Hematopoietic multipotent progenitor cell (in vitro differentiated cells): ENCODE results near the gene HIVEP3. TPM values are rescaled to one million over a fixed set of nuclear protein-coding genes. Genes with fewer than 3 reads are reported as not detected.

Source experiments
- DNase-seq, 3 donors: peaks; one replicate each; pipeline ENCODE4 v3.0.0-alpha.2; 2011 to 2015; ENCODE audit warnings: low read depth in 2 of 3, low spot score in 2 of 3
- total RNA-seq: library from RNA; depleted of rRNA; stranded (reverse); fragments of >200 nt; gene quantifications from one replicate; pipeline ENCODE4 v1.2.3, GENCODE V29; 2012

Gene HIVEP3
- total RNA-seq, 1 donor = 4.6 TPM

DNA sequence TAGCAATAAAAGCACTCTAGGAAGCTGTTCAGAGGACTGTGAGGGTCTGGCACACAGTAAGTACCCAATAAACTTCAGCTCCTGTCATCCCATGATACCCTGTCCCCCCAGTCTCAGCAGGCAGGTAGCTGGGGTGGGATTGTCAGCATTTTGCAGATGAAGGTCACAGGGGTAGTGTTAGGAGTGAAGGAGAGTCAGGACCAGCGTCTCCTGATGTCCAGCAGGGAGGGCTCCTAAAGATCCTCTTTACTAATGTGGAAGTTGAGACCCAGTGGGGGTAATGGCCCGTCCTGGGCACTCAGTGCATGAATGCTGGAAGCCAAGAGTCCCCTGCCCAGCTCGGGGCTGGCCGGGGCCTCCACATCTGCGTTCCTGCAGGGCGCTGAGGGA is 402.9 kb downstream of the HIVEP3 start:
- DNase-seq = no peak

- DNase-seq = no peak
These were observed 403.5 kb downstream of the HIVEP3 start for GRCh38 chr1:41515131-41515678.

DNA sequence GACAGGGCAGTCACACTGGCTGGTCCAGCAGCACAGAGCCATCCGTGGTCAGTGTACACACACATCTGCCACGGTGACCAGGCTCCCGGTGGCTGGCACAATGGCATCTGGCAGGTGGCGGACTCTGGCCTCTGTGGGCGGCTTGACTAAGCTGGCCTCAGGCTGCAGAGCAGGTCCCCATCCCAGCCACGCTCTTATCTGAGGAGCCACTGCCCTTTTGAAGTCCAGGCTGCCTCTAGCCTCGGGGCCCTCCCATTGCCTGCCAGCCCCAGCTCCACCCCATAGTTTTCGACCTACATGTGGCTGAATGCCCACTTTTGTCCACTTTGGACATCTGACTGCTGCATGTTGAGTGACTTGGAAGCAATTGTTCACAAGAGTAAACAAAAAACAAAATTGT is 404.3 kb downstream of the HIVEP3 start:
- DNase-seq = no peak

GRCh38 chr1:41513383-41513735 is 405.4 kb downstream of the HIVEP3 start:
- DNase-seq = no peak

GRCh38 chr1:41512701-41513382 is 405.9 kb downstream of the HIVEP3 start:
- DNase-seq = no peak

GRCh38 chr1:41511239-41511540 is 407.5 kb downstream of the HIVEP3 start:
- no peak for DNase-seq

DNA sequence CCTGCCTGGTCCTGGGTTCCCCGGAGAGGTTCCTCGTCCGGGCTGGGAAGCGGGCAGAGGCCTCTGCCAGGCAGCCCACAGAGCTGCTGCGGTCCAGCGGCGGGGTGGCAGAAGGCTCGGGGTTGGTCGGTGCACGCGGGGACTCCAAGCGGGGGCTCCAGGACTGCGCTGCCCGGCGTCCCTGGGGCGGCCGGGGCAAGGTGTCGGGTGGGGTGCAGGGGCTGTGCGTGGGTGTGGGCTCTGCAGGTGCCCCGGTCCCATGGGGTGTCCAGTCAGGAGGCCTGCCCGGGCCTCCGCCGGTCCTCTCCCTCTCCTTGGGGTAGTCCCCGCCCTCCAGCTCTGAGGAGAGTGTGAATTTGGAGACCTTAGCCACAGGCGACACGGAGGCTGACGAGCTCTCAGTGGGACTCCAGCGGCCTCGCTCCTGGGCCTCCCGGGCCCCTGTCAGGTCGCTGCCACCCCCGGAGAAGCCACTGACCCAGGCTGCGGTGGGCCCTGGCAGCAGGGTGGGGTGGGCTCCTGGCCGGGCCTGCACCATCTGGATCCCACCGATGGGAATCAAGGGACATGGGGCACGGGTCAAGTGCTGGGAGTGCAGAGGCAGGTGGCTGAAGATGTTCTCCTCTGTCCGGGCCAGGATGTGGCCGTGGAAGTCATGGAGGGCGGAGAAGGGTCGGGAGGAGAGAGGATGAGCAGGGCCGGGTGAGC is 408.0 kb downstream of the HIVEP3 start:
- DNase-seq = no peak

- no peak for DNase-seq
These were observed 409.5 kb downstream of the HIVEP3 start for GRCh38 chr1:41509270-41509671.

DNA sequence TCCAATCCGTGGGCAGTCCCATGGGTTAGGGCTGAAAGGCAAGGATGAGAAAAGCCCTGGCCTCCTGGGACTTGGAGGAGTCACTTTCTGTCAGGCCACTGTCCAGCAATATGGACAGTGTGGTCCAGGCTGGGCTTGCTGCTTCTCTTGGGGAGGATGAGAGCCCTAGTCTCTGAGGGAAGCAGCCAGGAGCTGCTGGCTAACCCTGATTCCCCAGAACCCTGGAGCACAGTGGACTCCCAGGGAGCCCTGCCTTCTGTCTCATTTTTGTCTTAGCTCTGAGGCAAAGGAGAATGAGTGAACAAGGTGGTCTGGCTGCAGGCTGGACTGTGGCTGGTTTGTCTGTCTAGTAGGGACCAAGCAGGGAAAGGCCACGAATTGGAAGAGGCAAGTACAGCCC is 410.4 kb downstream of the HIVEP3 start:
- no peak for DNase-seq

DNA sequence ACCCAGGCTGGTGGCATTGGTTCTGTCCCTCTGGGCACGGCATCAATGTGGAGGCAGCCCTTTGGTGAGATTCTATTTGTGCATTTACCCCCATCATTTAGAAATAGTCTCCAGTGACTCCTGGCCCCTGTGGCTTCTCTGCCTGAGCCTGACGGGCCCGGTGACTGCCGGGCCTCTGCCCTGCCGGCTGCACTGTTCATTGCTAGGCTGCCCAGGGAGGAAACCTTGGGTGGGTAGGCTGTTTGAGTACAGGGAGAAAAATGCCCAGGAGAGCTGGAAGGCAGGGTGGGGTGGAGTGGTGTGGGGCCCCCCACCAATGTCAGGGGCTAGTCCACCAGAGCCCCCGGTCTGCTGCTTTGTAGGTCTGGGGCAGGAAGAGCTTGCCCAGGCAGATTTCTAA is 410.9 kb downstream of the HIVEP3 start:
- no peak for DNase-seq

- no peak for DNase-seq
These were observed 411.5 kb downstream of the HIVEP3 start for GRCh38 chr1:41507110-41507720.

GRCh38 chr1:41504114-41505035 is 414.3 kb downstream of the HIVEP3 start:
- DNase-seq = no peak

GRCh38 chr1:41503538-41504113 is 415.1 kb downstream of the HIVEP3 start:
- no peak for DNase-seq

DNA sequence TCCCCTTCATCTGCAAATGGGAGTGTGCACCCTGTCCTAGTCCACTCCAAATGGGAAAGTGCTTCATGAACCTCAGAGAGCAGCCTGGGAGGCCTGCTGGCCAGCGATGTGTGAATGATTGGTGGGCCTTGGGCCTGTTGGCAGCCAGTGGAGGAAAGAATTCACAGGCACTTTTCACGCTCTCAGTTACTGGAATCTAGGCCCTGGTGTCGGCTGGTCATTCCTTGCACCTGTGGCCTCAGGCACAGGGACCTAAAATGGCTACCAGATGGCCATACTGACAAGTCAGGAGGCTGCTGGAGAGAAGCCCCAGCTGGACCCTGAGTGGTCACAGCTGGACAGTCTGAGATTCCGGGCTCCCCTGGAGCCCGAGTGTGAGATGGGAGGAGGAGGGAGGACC is 415.8 kb downstream of the HIVEP3 start:
- no peak for DNase-seq

DNA sequence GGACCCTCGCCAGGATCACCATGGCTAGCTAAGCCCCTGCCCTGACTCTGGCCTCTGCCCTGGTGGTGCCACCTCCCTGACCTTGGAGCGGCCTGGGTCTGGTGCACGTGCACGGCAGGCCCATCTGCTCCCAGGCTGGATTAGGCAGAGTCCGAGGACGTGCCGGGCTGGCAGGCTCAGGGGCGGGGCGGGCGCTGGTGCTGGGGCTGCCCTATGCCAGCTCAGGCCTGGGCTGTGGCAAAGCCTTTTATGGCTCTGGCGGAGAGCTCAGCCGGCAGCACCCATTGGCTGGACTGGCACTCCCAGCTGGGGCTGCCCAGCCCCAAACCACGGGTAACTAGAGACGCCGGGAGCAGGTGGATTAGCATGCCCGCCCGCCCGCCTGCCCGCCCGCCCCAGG is 417.1 kb downstream of the HIVEP3 start:
- no peak for DNase-seq

DNA sequence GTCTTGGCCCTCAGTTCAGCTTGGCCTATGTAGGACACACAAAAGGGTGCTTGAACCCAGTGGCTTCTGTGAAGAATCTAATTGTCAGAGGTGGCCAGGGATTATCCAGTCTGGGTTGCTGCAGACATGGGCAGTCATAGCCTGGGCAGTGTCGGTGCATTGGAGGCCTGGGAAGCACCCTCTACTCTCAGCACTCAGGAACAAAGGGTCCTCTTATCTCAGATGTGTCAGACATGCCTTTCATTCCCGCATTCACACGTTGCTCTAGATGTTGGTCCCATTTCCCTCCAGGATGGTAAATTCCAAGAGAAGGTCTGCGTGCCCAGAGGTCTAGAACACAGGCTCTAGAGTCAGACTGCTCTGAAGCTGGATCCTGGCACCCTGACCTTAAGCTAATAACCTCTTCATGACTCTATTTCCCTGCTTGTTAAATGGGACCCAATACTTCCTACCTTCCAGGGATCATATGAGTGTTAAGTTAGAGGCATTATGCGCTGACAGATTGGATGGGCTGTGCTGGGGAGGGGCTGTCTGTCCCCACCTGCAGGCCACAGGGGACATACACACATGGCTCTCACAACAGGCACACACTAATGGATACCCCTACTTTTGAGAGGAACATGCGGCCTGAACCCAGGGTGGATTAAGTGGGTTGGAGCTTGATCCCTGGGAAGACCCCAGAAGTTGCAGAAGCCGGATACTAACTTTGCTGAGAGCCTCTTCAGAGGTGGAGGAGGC is 417.8 kb downstream of the HIVEP3 start:
- no peak for DNase-seq

GRCh38 chr1:41500378-41500777 is 418.3 kb downstream of the HIVEP3 start:
- DNase-seq = no peak

DNA sequence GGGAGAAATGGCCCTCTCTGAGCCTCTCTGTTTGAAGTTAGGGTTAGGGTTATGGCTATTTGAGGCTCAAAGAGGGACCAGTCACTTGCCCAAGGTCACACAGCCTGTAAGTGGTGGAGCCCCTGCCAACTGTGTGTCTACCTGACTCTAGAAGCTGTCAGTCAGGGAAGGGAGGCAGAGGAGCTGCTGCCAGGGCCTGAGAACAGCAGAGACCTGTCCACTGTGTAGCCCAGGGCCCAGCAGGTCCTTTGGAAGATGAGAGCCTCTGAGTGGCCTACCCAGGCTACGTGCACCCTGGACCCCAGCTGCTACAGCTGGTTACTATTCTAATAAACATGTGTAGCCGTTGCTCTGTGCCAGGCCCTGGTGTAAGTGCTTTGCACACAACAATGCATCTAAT is 419.1 kb downstream of the HIVEP3 start:
- no peak for DNase-seq

DNA sequence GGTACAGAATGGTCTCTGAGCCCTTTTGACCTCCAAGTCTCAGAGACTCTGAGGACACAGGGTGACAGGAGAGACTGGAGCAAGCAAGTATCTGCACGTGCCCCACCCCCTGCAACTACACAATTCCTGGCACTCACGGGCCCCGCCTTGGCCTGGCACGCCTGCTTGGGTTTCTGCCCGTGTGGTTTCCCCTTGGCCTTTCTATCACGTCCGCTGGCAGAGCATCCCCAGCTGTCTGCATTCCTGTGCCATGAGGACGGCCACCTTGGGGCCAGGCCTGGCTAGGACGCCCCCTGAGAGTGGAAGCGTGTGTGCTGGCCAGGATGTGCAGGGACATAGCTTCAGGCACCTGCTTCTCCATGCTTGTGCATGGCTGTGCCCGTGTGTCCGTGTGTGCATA is 419.9 kb downstream of the HIVEP3 start:
- DNase-seq = no peak

GRCh38 chr1:41498391-41498790 is 420.3 kb downstream of the HIVEP3 start:
- DNase-seq = no peak
